Hepatocyte (in vitro differentiated cells): Measurements from ENCODE around the gene NEDD4.

Source experiments
- CTCF ChIP-seq: fragments of 200-600 bp; sonication (generic); IDR thresholded peaks from 2 replicates; pipeline ENCODE4 v1.5.1; 2016; ENCODE audit warnings: antibody characterized with exemption, mild to moderate bottlenecking; ENCODE audit not compliant: poor library complexity
- EZH2 ChIP-seq: fragments of 200-600 bp; sonication (generic); IDR thresholded peaks from 2 replicates; pipeline ENCODE4 v1.6.1; 2016; ENCODE audit warnings: antibody characterized with exemption, mild to moderate bottlenecking, borderline replicate concordance
- EZH2phosphoT487 ChIP-seq: fragments of 200-600 bp; sonication (generic); IDR thresholded peaks from one replicate; pipeline ENCODE4 v1.6.1; 2018; ENCODE audit warnings: antibody characterized with exemption, mild to moderate bottlenecking, low read depth, moderate library complexity; ENCODE audit not compliant: unreplicated experiment, severe bottlenecking

- no peak for TF ChIP-seq CTCF
- no peak for TF ChIP-seq EZH2
- no peak for TF ChIP-seq EZH2phosphoT487
These were observed 80.4 kb downstream of the NEDD4 start for GRCh38 chr15:55912982-55913381.
